A549 treated with DMSO at 1 μM for 4 hours (cell line): Measurements from ENCODE around the gene MC1R. TPM values are rescaled to one million over a fixed set of nuclear protein-coding genes. Genes with fewer than 3 reads are reported as not detected.

Experiments
- total RNA-seq: library from RNA; stranded (reverse); fragments of 200-300 nt; extraction: Qiagen RNA extraction; gene quantifications from 5 replicates; pipeline ENCODE4 v1.2.3, GENCODE V29; 2022; ENCODE audit warnings: low read depth

Gene MC1R
- 6.8 to 8.0 TPM (median 7.3 TPM) in 5 replicates for total RNA-seq

DNA sequence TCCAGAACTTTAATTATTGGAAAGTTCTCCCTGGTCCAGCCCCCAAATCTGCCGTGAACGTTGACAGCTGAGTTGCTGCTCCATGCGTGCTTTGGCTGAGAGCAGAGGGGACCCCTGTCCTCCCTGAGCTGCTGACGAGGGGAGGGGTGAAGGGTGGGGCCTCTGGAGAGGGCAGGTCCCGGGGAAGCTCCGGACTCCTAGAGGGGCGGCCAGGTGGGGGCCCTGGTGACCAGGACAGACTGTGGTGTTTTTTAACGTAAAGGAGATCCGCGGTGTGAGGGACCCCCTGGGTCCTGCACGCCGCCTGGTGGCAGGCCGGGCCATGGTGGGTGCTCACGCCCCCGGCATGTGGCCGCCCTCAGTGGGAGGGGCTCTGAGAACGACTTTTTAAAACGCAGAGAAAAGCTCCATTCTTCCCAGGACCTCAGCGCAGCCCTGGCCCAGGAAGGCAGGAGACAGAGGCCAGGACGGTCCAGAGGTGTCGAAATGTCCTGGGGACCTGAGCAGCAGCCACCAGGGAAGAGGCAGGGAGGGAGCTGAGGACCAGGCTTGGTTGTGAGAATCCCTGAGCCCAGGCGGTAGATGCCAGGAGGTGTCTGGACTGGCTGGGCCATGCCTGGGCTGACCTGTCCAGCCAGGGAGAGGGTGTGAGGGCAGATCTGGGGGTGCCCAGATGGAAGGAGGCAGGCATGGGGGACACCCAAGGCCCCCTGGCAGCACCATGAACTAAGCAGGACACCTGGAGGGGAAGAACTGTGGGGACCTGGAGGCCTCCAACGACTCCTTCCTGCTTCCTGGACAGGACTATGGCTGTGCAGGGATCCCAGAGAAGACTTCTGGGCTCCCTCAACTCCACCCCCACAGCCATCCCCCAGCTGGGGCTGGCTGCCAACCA lies at the start of gene MC1R:
MC1R (plus strand) TSS at position 410 of the 895 bp plus-strand sequence; CDS start at position 807, 397 bp downstream.

DNA sequence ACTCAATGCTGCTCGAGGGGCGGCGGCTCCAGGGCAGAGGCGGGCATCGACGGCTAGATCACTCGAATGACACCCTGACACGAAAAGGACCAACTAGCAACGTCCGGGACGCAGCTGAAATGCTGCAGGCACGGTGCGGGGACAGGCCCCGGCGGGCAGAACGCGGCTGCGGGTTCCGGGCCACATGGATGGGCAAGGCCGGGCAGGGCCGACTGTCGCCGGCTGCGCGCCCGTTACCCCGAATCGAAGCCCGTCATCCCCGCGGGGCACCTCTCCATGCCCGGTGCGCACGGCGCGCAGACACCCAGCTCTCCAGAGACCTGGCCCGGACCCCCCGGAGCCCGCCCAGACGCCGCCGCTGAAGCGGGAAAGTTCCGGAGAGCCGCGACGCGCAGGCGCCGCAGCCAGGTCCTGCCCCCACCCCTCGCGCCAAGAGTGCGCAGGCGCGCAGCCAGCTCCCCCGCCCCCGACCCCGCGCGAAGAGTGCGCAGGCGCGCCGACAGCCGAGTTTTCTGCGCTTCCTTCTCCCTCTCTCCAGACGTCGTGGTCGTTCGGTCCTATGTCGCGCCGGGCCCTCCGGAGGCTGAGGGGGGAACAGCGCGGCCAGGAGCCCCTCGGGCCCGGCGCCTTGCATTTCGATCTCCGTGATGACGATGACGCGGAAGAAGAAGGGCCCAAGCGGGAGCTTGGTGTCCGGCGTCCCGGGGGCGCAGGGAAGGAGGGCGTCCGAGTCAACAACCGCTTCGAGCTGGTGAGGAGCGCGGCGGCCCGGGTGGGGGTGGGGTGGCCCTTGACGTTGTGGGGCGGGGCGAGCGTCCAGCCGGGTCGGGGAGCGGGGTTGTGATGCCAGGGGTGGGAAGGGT lies 45.3 kb upstream of the MC1R start, which contains the start of gene TCF25:
TCF25 (plus strand) TSS at position 484 of the 863 bp plus-strand sequence; CDS start at position 560, 76 bp downstream.

DNA sequence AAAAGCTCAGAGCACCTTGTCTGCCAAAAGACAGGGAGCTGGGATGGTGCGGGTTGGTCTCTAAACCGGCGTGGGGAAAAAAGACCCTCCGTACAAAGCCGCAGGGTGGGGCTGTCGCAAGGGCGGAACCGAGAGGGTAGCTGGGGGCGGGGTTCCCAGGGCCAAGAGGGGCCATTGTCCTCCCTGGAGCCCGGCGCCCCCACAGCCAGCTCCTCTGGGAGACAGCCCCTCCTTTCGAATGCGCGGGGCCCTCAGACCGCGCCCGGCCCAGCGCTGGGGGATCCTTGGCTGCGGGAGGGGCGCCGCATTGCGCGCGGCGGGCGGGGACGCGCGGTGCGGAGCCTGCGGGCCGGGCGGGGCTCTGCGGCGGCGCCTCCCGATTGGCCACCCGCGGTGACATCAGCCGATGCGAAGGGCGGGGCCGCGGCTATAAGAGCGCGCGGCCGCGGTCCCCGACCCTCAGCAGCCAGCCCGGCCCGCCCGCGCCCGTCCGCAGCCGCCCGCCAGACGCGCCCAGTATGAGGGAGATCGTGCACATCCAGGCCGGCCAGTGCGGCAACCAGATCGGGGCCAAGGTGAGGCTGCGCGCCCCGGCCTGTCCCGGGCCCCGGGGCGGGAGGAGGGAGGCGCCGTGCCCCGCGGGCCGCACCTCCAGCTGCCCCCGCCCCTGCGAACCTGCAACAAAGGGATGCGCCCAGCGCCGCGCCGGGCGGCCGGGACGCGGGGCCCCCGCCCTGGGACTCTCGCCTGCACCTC lies 4.4 kb downstream of the MC1R start, which contains the start of gene TUBB3:
TUBB3 (plus strand) TSS at position 459 of the 756 bp plus-strand sequence; CDS start at position 519, 60 bp downstream.

Other genes with a start within 250 kb of the MC1R start
- 34.9 to 69.2 TPM (median 42.5 TPM) in 5 replicates for gene CDK10, start 232.2 kb upstream of the MC1R start, total RNA-seq
- gene SPATA2L, start 217.2 kb upstream of the MC1R start, total RNA-seq, result 9.4 to 11.4 TPM (median 10.8 TPM) in 5 replicates
- 3.0 to 4.8 TPM (median 4.6 TPM) in 5 replicates for gene VPS9D1, start 198.0 kb upstream of the MC1R start, total RNA-seq
- gene ZNF276, start 197.3 kb upstream of the MC1R start, total RNA-seq, result 15.0 to 18.8 TPM (median 17.4 TPM) in 5 replicates
- 29.9 to 42.3 TPM (median 39.4 TPM) in 5 replicates for gene FANCA, start 102.2 kb upstream of the MC1R start, total RNA-seq
- gene SPIRE2, start 90.4 kb upstream of the MC1R start, total RNA-seq, result 4.2 to 8.4 TPM (median 7.7 TPM) in 5 replicates
- 68.4 to 85.4 TPM (median 79.7 TPM) in 5 replicates for gene TCF25, start 45.3 kb upstream of the MC1R start, total RNA-seq
- 187 to 246 TPM (median 205 TPM) in 5 replicates for gene TUBB3, start 4.5 kb downstream of the MC1R start, total RNA-seq
- gene DEF8, start 29.9 kb downstream of the MC1R start, total RNA-seq, result 98.4 to 116 TPM (median 106 TPM) in 5 replicates
- 45.5 to 61.2 TPM (median 53.1 TPM) in 5 replicates for gene DBNDD1, start 100.6 kb downstream of the MC1R start, total RNA-seq
- gene PRDM7, start 158.5 kb downstream of the MC1R start, total RNA-seq, result 0.03 TPM in 1 of 5 replicates, not detected in the others